GM18517 (cell line): ENCODE data around the gene PRR12.

Experiments used
- ATAC-seq: cut with Tn5 transposase; IDR thresholded peaks from one replicate; pipeline ENCODE4 v1.9.1; 2021; ENCODE audit warnings: mild to moderate bottlenecking, moderate library complexity; ENCODE audit not compliant: unreplicated experiment

PRR12 gene

GRCh38 chr19:49642492-49643035 is 51.6 kb downstream of the PRR12 start:
- no peak for ATAC-seq

- ATAC-seq, result no peak
Measured at GRCh38 chr19:49643466-49643865, 52.5 kb downstream of the PRR12 start.

GRCh38 chr19:49645592-49645991 is 54.6 kb downstream of the PRR12 start:
- ATAC-seq, result no peak

- ATAC-seq, result no peak
Measured at GRCh38 chr19:49645995-49646394, 55.0 kb downstream of the PRR12 start.

GRCh38 chr19:49646586-49646985 is 55.6 kb downstream of the PRR12 start:
- ATAC-seq, result no peak

GRCh38 chr19:49651029-49651819 is 60.2 kb downstream of the PRR12 start:
- ATAC-seq, result no peak

- no peak for ATAC-seq
Measured at GRCh38 chr19:49651820-49652550, 61.0 kb downstream of the PRR12 start.

- no peak for ATAC-seq
Measured at GRCh38 chr19:49652551-49653465, 61.8 kb downstream of the PRR12 start.

- no peak for ATAC-seq
Measured at GRCh38 chr19:49653466-49653806, 62.5 kb downstream of the PRR12 start.

- no peak for ATAC-seq
Measured at GRCh38 chr19:49654581-49654980, 63.6 kb downstream of the PRR12 start.

- ATAC-seq, result no peak
Measured at GRCh38 chr19:49655570-49656455, 64.8 kb downstream of the PRR12 start.

- no peak for ATAC-seq
Measured at GRCh38 chr19:49656456-49657109, 65.6 kb downstream of the PRR12 start.

- no peak for ATAC-seq
Measured at GRCh38 chr19:49657493-49658138, 66.6 kb downstream of the PRR12 start.

GRCh38 chr19:49658139-49658517 is 67.1 kb downstream of the PRR12 start:
- no peak for ATAC-seq

GRCh38 chr19:49658566-49659442 is 67.8 kb downstream of the PRR12 start:
- ATAC-seq, result no peak

GRCh38 chr19:49660338-49660961 is 69.5 kb downstream of the PRR12 start:
- no peak for ATAC-seq

GRCh38 chr19:49662011-49662410 is 71.0 kb downstream of the PRR12 start:
- ATAC-seq, result no peak

- no peak for ATAC-seq
Measured at GRCh38 chr19:49663224-49663623, 72.2 kb downstream of the PRR12 start.
